Activated CD4-positive, alpha-beta T cell treated with anti-CD3 and anti-CD28 coated beads, Interleukin-2, amount 50 U/mL, for 1 hour (primary cell): ENCODE data around the gene MAST2.
"Not testable (repeated sequence)": the region's sequence is repeated elsewhere in the genome, so short reads cannot be mapped to it uniquely, and the experiment has no call there.

Experiments
- DNase-seq: peaks from one replicate; pipeline ENCODE4 v3.0.0-alpha.2; 2020

Gene MAST2

GRCh38 chr1:45949462-45949861 lies 146.1 kb downstream of the MAST2 start:
- DNase-seq: not testable (repeated sequence)

DNA sequence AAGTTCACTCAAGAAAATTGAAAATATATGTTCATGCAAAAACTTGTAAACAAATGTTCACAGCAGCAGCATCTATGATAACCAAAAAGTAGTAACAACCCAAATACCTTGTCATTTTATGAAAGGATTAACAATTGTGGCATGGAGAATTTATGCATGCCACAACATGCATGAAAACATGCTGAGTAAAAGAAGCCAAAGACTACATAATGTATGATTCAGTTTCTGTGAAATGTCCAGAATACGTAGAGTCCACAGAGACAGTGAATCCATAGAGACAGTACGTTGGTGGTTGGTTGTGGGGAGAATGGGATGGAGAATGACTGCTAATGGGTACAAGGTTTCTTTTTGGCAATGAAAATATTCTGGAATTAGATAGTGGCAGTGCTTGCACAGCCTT lies 148.7 kb downstream of the MAST2 start:
- no peak for DNase-seq

GRCh38 chr1:45953934-45954847 lies 150.8 kb downstream of the MAST2 start:
- DNase-seq: no peak

- DNase-seq: no peak
Observed at GRCh38 chr1:45957684-45958083, 154.3 kb downstream of the MAST2 start.

DNA sequence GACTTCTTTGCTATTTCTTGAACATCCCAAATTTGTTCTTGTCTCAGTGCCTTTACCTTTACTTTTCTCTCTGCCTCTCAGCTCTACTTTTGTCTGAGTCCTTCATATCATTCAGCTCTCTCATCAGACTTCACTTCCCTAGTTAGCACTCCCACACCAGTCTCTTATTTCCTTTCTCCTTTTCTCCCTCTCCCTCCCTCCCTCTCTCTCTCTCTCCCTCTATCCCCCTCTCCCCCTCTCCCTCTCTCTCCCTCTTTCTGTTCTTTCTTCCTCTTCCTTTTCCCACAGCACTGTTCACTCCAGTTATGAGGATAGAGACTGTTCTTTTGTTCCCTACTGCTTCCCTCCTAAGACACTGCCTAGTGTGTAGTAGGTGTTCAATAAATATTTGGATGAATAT lies 154.9 kb downstream of the MAST2 start:
- DNase-seq: no peak

DNA sequence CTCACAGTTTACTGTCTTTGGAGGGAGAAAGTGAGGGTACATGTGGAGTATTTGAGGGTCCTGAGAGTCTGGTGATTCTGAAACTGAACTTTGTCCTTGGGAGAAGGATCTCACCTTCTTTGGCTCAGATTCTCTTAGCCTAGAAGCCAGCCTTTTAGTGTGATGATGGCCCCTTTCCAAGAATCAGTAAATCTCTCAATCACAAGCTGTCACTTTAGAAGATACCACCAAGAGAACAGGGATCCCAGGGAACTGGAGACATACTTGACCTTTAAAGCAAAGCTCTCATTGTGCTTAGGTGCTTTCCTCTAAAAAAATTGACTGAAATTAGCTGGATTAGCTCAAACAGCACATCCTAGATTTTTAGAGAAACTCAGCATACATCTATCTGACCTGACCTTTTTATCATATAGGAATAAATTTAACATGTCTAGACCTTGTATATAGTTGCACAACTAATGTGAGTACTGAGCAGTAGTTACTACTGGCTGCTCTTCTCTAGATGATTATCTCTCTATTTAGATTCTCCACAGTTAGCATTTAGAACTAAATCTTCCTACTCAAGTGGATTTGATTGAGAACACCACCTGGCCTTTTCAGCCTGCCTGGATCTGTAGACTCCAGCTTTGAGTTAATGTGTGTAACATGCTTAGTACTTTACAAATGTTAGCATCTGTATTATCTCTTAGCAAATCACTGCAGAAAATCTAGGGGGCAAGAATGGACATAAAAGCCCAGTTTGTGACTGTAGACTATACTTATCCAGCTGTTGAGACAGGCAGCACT lies 157.7 kb downstream of the MAST2 start:
- DNase-seq: no peak

DNA sequence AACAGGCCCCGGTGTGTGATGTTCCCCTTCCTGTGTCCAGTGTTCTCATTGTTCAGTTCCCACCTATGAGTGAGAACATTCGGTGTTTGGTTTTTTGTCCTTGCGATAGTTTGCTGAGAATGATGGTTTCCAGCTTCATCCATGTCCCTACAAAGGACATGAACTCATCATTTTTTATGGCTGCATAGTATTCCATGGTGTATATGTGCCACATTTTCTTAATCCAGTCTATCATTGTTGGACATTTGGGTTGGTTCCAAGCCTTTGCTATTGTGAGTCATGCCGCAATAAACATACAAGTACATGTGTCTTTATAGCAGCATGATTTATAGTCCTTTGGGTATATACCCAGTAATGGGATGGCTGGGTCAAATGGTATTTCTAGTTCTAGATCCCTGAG lies 158.5 kb downstream of the MAST2 start:
- DNase-seq: not testable (repeated sequence)

GRCh38 chr1:45968941-45969666 lies 165.7 kb downstream of the MAST2 start:
- no peak for DNase-seq

DNA sequence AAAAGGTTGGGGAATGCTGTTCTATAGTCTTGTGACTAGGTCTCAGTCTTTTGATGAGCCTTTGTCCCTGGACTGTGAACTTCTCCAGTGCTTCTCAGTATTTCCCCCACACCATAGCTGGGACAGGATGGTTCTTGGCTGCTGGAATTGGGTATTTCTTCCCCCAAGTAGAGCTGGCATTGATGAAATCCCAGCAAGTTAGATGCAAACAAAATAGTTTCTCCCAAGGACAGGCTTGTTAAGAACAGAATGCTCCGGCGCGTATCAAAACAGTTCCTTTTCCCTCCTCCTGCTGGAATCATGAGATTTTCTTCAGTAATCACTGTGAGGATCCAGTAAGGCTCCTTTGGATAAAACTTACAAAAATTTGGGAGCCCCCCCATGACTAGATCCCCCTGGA lies 166.5 kb downstream of the MAST2 start:
- DNase-seq: no peak

- DNase-seq: no peak
Observed at GRCh38 chr1:45971335-45971734, 167.9 kb downstream of the MAST2 start.

DNA sequence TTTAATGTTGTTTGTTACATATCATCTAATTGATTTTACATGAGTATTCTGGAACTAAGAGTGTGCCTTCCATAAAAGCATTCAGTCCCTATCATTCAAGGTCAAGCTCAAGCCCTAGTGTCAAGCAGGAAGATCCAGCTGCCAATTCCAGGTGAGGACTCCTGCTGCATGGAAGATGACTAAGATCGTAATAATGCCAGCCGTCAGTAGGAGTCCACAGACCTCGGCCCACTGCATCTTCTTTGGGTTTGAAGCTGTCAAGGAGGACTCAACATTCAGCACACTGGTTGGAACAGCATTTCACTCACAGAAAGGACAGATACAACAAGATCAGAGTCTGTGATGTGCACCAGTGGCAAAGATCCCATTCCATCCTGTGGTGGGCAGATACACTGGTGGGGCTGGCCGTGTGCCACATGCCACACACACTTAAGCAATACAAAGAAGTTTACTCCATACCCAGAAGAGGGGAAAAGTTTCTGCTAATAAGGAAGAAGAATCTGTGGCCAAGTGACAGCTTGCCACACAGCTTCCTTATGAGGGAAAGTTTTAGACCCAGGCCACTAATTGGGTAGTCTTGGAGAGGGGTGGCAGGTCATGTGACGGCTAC lies 168.6 kb downstream of the MAST2 start:
- no peak for DNase-seq

GRCh38 chr1:45972621-45973020 lies 169.2 kb downstream of the MAST2 start:
- DNase-seq: no peak

GRCh38 chr1:45973121-45973520 lies 169.7 kb downstream of the MAST2 start:
- DNase-seq: no peak

GRCh38 chr1:45974541-45975269 lies 171.3 kb downstream of the MAST2 start:
- DNase-seq: no peak

GRCh38 chr1:45976623-45977022 lies 173.2 kb downstream of the MAST2 start:
- no peak for DNase-seq

DNA sequence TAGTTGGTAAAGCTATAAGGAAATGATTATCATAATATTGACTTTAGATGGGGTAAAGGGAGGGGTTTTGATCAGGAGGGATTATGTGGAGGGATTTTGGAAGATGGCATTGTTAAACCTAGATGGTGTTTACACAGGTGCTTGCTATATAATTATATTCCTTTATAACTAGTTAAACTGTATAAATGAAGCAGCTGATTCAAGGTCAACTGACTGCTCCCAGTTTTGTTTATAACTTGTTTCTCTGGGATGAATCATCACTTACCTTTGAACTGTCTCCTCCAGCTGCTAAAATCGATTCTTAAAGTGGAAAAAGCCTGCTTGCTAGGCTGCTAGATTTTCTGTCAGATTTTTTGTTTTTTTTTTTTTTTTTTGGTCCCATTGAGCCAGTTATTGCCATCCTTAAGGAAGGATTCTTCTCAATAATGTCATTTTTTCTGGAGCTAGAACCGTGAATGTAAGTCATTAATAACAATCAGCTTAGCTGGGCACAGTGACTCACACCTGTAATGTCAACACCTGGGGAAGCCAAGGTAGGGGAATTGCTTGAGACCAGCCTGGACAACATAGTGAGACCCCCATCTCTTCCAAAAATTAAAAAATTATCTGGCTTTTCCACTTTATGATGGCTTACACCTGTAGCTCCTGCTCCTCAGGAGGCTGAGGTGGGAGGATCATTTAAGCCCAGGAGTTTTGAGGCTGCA lies 175.8 kb downstream of the MAST2 start:
- no peak for DNase-seq

GRCh38 chr1:45979778-45980176 lies 176.4 kb downstream of the MAST2 start:
- no peak for DNase-seq

DNA sequence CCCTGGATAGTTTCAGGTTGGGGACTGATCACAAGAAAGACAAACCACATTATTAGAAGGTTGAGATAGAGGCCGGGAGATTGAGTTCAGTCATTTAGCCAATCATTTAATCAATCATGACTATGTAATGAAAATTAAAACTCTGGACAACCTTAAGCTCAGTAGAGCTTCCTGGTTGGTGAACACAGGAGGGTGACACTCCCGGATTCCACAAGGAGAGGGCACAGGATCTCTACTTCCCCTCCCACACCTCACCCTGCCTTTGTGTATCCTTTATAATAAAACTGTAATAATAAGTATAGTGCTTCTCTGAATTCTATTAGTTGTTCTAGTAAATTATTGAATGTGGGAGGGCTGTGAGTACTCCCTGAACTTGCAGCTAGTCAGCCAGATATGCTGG lies 178.9 kb downstream of the MAST2 start:
- no peak for DNase-seq

DNA sequence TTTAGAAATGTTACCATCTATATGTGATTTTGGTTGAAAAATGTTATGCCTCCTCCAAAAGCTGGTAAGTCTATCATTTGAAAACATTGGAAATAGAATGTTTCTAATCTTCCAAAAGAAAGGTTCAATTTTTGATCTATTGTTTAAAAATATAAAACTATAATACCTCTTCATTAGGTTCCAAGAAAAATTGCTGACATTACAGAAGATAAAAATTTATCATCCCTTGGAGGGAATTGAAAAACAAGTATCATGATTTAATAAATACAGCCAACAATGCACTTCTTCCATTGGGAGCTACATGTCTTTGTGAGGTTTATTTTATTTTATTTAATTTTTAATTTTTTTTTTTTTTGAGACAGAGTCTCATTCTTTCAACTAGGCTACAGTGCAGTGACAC lies 180.6 kb downstream of the MAST2 start:
- no peak for DNase-seq

DNA sequence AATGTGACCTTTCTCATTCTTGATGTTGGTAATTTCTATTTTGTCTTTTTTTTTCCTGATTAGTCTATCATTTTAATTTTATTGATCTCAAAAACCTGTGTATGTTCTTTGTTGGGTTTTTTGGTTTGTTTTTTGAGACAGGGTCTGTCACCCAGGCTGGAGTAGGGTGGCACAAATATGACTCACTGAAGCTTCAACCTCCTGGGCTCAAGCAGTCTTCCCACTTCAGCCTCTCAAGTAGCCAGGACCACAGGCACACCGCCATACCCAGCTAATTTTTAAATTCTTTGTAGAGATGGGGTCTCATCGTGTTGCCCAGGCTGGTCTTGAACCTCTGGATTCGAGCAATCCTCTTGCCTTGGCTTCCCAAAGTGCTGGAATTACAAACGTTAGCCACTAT lies 183.8 kb downstream of the MAST2 start:
- DNase-seq: no peak

GRCh38 chr1:45989249-45989648 lies 185.8 kb downstream of the MAST2 start:
- no peak for DNase-seq

GRCh38 chr1:45994423-45994822 lies 191.0 kb downstream of the MAST2 start:
- no peak for DNase-seq
